GM12892 (cell line): ENCODE measurements around the gene DNAJB8.

ENCODE experiments used
- DNase-seq: peaks from one replicate; pipeline ENCODE4 v3.0.0; 2011; ENCODE audit not compliant: insufficient read length
- FAIRE-seq: peaks from 2 replicates; lab custom pipeline; 2011; peaks lifted over from hg19 to GRCh38; lab: Jason Lieb, UNC
- POLR2A ChIP-seq: IDR thresholded peaks from 2 replicates; pipeline ENCODE4 v1.6.1; 2011; ENCODE audit warnings: low read depth, low read length, control low read depth
- POLR2AphosphoS5 ChIP-seq: IDR thresholded peaks from 2 replicates; pipeline ENCODE4 v1.6.1; 2011; ENCODE audit warnings: low read depth, low read length, control low read depth
- TAF1 ChIP-seq: IDR thresholded peaks from 2 replicates; pipeline ENCODE4 v1.6.1; 2011; ENCODE audit warnings: low read depth, mild to moderate bottlenecking, control low read depth, low read length, borderline replicate concordance

The DNAJB8 gene

GRCh38 chr3:128500556-128500955, 33.9 kb upstream of the DNAJB8 start:
- no peak for FAIRE-seq
- no peak for DNase-seq
- TF ChIP-seq POLR2AphosphoS5 (no peak), POLR2A (no peak), TAF1 (no peak)

- DNase-seq (no peak), FAIRE-seq (no peak)
- no peak for TF ChIP-seq POLR2A
- TF ChIP-seq POLR2AphosphoS5: no peak
- TF ChIP-seq TAF1: no peak
Observed at GRCh38 chr3:128499724-128500275, 33.1 kb upstream of the DNAJB8 start.

GRCh38 chr3:128498901-128499530, 32.3 kb upstream of the DNAJB8 start:
- TF ChIP-seq TAF1 (no peak), POLR2A (no peak), POLR2AphosphoS5 (no peak)
- FAIRE-seq (no peak), DNase-seq (no peak)

DNA sequence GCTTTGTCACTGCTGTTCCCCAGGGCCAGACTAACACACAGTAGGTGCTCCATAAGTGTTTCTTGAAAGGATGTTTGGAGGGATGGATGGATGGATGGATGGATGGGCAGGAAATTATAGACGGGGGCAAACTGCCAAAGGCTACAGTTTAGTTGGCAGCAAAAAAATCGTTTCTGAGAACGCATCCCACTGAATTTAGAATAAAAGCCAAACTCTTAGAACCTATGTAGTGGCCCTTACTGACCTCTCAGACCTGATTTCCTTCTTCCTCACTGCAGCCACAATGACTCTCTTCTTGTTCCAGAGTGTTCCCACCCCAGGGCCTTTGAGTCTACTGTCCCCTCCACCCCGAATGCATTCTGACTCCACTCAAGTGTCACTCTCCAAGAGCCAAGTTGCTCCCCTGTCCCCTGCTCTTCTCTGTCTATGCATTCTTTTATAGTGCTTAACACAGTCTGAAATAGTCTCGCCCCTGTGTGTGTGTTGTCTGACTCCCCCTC, 31.5 kb upstream of the DNAJB8 start:
- TF ChIP-seq TAF1: no peak
- no peak for TF ChIP-seq POLR2AphosphoS5
- no peak for TF ChIP-seq POLR2A
- DNase-seq (no peak), FAIRE-seq (no peak)

DNA sequence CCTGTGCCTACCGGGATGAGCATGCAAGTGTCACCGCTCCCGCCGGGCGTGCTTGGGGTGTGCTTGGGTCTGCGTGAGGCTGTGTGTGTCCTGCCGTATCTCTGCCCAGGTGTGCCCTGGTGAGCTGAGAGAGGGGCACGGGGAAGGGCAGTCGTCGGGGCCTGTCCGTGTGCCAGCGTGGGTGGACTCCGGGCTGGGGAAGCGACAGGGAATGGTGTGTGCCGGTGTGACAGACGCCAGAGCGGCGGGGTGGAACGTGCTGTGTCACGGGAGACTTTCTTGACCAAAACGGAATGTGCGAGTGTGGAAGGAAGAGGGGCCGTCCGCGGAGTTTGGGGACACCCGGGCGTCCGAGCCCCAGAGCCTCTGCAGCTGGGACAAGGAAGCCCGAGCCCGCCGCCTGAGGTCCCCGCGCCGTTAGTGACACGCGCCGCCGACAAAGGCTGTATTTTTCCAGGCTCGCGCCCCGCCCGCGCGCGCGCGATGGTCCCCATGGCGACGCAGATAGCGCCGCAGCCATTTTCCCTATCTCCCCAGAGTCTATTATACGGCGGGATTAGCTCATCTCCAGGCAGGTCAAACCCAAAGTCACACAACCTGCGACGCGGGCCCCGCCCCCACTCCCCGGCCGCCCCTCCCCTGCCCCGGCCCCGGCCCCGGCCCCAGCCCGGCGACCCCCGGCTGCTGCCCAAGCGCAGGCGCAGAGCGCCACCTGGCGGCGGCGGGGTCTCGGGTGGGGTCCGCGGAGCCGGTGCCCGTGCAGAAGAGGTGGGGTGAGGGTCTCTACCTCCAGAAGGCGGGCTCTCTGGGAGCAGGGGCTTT, 30.8 kb upstream of the DNAJB8 start:
- DNase-seq: no peak
- no peak for TF ChIP-seq POLR2A
- no peak for TF ChIP-seq POLR2AphosphoS5
- TF ChIP-seq TAF1: no peak
- peak; percentile 71 for FAIRE-seq

- no peak for FAIRE-seq
- TF ChIP-seq POLR2AphosphoS5: no peak
- DNase-seq: no peak
Observed at GRCh38 chr3:128496602-128497304, 30.1 kb upstream of the DNAJB8 start.

GRCh38 chr3:128496019-128496601, 29.4 kb upstream of the DNAJB8 start:
- no peak for FAIRE-seq
- TF ChIP-seq POLR2A: no peak
- no peak for TF ChIP-seq POLR2AphosphoS5
- TF ChIP-seq TAF1: no peak
- no peak for DNase-seq

- DNase-seq (no peak), FAIRE-seq (no peak)
Observed at GRCh38 chr3:128495435-128495970, 28.8 kb upstream of the DNAJB8 start.

DNA sequence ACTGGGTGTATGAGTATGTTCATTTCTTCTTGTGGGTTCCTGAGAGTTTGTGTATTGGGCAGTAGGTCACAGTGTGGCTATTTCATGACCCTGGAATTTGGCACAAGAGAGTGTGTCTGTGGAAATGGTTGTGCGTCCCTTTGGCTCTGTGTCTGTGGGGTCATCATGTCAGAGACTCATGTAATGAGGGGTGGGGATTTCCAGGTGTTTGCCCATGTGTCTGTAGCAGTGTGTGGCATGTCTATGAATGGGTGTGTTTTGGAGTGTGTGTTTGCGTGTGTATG, 27.6 kb upstream of the DNAJB8 start:
- DNase-seq (no peak), FAIRE-seq (no peak)
- no peak for TF ChIP-seq TAF1

More at GRCh38 chr3:128495435-128495970, 28.8 kb upstream of the DNAJB8 start:
- TF ChIP-seq POLR2AphosphoS5: no peak
- no peak for TF ChIP-seq POLR2A
- TF ChIP-seq TAF1: no peak

- TF ChIP-seq TAF1: no peak
- no peak for TF ChIP-seq POLR2A
- TF ChIP-seq POLR2AphosphoS5: no peak
- DNase-seq (no peak), FAIRE-seq (no peak)
Observed at GRCh38 chr3:128493570-128494366, 27.1 kb upstream of the DNAJB8 start.
